Effector memory CD8-positive, alpha-beta T cell (primary cell): ENCODE data around the gene RTEL1.

Experiments used
- ATAC-seq: fragments of 150-1000 bp; cut with Tn5 transposase; replicated peaks from 2 replicates; pipeline ENCODE4 v1.10.0; 2021; ENCODE audit warnings: mild to moderate bottlenecking, moderate library complexity
- DNase-seq, 3 experiments: peaks; one replicate each; pipeline ENCODE4 v3.0.0; 2021
- H3K27ac Mint-ChIP-seq, 2 donors: one replicate each; pipeline ENCODE4 v1.8.0; 2022; ENCODE audit warnings: mild to moderate bottlenecking in 2 of 2, mixed read lengths in 2 of 2, moderate library complexity in 2 of 2
- H3K27me3 Mint-ChIP-seq, 2 donors: one replicate each; pipeline ENCODE4 v1.8.0; 2022; ENCODE audit warnings: mixed read lengths in 2 of 2
- H3K36me3 Mint-ChIP-seq: one replicate; pipeline ENCODE4 v1.8.0; 2022; ENCODE audit warnings: mild to moderate bottlenecking, moderate library complexity, mixed read lengths; ENCODE audit not compliant: insufficient read depth
- H3K4me1 Mint-ChIP-seq, 2 donors: one replicate each; pipeline ENCODE4 v1.8.0; 2022; ENCODE audit warnings: low read depth in 2 of 2, mixed read lengths in 2 of 2
- H3K4me3 Mint-ChIP-seq, 2 donors: one replicate each; pipeline ENCODE4 v1.8.0; 2022; ENCODE audit warnings: mild to moderate bottlenecking in 2 of 2, mixed read lengths in 2 of 2, moderate library complexity in 2 of 2
- H3K9me3 Mint-ChIP-seq, 2 donors: one replicate each; pipeline ENCODE4 v1.8.0; 2022; ENCODE audit warnings: mixed read lengths in 2 of 2

Gene RTEL1

DNA sequence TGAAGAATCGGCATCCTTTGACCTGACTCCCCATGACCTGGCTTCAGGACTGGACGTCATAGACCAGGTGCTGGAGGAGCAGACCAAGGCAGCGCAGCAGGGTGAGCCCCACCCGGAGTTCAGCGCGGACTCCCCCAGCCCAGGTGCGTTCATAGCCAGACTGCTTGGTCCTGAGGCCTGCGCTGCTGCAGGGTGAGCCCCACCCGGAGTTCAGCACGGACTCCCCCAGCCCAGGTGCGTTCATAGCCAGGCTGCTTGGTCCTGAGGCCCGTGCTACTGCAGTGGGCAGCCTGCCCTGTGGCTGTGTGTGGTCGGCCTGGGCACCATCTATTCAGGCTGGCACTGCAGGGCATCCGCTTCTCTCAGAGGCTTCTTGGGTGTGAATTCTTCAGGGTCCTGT lies 15.8 kb downstream of the RTEL1 start:
- no peaks in the 10 kb centered on the region for H3K4me1 Mint-ChIP-seq
- ATAC-seq (no peak), DNase-seq (no peak)
- no peak overlapping the region for H3K27ac Mint-ChIP-seq
- H3K9me3 Mint-ChIP-seq = no peaks in the 10 kb centered on the region
- peaks cover 11% of the 10 kb centered on the region for H3K36me3 Mint-ChIP-seq
- no peak overlapping the region for H3K4me3 Mint-ChIP-seq
- no peaks in the 10 kb centered on the region for H3K27me3 Mint-ChIP-seq

DNA sequence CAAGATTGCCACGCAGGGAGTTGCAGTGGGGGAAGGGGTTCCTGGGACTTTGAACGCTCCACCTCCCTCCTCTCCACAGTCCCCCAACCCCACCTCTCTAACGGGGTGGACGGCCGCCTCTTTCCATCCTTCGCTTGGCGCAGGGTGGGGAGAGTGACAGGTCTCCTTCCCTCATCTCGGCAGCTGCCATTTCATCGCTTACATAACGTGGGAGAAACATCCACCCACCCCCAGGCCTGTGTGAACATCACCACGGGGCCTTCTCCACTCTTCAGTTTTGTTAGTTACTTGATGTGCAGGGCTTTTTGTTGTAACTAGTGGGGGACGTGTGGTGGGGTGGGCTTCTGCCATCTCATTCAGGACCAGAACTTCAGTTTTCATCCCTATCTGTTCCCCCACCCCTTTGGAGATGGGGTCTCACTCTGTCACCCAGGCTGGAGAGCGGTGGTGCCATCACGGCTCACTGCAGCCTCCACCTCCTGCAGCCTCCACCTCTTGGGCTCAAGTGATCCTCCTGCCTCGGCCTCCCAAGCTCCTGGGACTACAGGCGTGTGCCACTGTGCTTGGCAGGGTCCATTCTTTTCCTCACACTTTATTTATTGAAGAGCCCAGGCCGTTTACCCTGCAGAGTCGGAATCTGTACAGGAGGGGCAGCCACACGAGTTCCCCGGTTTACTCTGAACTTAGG lies 17.7 kb downstream of the RTEL1 start:
- H3K27me3 Mint-ChIP-seq = no peaks in the 10 kb centered on the region
- H3K9me3 Mint-ChIP-seq = no peaks in the 10 kb centered on the region

DNA sequence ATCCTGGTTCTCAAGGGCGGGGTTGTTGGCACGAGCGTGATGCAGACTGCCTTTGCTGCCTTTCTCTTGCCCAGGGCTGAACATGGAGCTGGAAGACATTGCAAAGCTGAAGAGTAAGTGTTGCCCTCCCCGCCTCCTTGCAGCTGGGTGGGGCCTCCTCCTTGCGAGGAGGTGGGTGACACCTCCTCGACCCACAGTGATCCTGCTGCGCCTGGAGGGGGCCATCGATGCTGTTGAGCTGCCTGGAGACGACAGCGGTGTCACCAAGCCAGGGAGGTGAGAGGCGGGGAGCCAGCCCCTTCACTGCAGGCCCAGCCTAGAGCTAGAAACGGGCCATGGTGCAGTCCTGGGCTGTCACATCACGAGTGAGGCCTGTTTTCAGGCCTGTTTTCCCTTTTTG lies 20.0 kb downstream of the RTEL1 start:
- no peak for ATAC-seq
- no peak for DNase-seq
- Mint-ChIP-seq H3K27ac (no peak overlapping the region), H3K9me3 (no peaks in the 10 kb centered on the region), H3K36me3 (peaks cover 13% of the 10 kb centered on the region), H3K4me1 (no peaks in the 10 kb centered on the region), H3K27me3 (no peaks in the 10 kb centered on the region), H3K4me3 (no peak overlapping the region)

More for the DNA sequence above, 17.7 kb downstream of the RTEL1 start:
- no peak for DNase-seq
- no peak for ATAC-seq
- peaks cover 15% of the 10 kb centered on the region for H3K36me3 Mint-ChIP-seq
- H3K27ac Mint-ChIP-seq = no peak overlapping the region
- H3K4me1 Mint-ChIP-seq = no peaks in the 10 kb centered on the region
- H3K4me3 Mint-ChIP-seq = no peak overlapping the region

DNA sequence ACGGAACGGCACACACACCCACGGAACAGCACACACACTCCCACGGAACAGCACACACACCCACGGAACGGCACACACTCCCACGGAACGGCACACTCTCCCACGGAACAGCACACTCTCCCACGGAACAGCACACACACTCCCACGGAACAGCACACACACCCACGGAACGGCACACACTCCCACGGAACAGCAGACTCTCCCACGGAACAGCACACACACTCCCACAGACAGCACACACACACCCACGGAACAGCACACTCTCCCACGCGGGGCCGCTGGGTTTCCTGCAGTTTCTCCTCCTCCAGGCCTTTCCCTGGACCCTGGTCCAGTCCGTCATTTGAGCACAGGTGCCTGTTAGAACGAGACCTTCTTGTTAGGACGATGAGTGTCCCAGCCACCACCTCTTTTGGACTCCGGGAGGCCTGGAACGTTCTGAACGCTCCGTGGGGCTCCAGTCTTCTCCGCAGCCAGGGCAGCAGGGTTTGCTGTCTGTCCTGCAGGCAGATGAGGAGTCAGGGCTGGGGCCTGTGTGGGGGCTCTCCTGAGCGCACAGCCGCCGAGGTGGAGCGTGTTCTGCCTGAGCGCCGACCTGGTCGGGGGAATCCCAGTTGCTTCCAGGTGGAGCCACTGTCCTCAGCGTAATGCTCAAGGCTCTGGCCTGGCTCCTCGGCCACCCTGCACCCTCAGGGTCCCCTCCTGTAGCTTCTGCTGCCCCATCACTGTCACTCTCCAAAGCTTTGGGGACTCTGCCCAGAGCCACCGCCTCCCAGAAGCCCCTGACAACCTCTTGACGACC lies 20.8 kb downstream of the RTEL1 start:
- ATAC-seq = no peak
- Mint-ChIP-seq H3K4me1 (no peaks in the 10 kb centered on the region), H3K27me3 (no peaks in the 10 kb centered on the region), H3K4me3 (no peak overlapping the region), H3K27ac (no peak overlapping the region), H3K36me3 (peaks cover 13% of the 10 kb centered on the region), H3K9me3 (no peaks in the 10 kb centered on the region)
- DNase-seq = no peak

DNA sequence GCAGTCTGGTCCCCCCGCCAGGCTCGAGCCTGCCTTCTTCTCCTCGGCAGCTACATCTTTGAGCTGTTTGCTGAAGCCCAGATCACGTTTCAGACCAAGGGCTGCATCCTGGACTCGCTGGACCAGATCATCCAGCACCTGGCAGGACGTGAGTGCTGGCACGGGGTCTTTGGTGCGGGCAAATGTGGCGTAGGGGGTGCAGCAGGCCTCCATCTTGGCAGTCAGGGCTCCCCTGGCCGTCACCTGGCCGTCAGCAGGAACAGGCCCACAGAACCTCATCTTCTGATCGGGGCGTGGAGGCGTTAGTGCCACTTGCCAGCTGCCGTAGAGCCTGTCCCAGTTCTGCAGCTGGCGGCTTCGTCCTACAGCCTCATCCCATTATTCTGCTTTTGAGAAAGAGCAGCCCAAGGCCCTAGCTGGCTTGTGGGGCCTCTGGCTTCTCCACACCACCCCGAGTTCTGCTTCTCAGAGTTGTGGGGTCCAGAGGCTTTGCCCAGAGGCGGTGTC lies 21.7 kb downstream of the RTEL1 start:
- Mint-ChIP-seq H3K27ac (no peak overlapping the region), H3K27me3 (no peaks in the 10 kb centered on the region)

DNA sequence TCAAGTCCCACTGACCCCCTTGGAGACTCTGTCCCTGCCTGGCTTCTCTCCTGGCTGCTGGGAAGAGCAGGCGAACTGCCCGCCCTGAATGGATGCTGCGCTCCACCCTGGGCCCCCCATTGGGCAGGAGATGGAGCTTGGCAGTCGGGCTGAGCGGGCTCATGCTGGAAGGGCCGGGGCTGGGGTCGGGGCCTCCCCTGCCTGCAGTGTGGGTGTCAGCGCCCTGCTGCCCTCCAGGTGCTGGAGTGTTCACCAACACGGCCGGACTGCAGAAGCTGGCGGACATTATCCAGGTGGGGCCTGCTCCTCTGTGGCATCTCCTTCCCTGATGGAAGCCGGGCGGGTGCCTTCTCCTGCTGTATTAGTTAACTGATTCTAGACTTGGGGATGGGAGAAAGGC lies 22.3 kb downstream of the RTEL1 start:
- Mint-ChIP-seq H3K36me3 (peaks cover 7% of the 10 kb centered on the region), H3K4me3 (no peak overlapping the region), H3K4me1 (no peaks in the 10 kb centered on the region), H3K27me3 (no peaks in the 10 kb centered on the region), H3K9me3 (no peaks in the 10 kb centered on the region), H3K27ac (peak overlapping the region in 1 of 2 donors; percentile 32)
- ATAC-seq (no peak), DNase-seq (no peak)

More for the DNA sequence above, 21.7 kb downstream of the RTEL1 start:
- H3K4me3 Mint-ChIP-seq = no peak overlapping the region
- DNase-seq (no peak), ATAC-seq (no peak)
- peaks cover 12% of the 10 kb centered on the region for H3K36me3 Mint-ChIP-seq
- H3K9me3 Mint-ChIP-seq = no peaks in the 10 kb centered on the region
- no peaks in the 10 kb centered on the region for H3K4me1 Mint-ChIP-seq

DNA sequence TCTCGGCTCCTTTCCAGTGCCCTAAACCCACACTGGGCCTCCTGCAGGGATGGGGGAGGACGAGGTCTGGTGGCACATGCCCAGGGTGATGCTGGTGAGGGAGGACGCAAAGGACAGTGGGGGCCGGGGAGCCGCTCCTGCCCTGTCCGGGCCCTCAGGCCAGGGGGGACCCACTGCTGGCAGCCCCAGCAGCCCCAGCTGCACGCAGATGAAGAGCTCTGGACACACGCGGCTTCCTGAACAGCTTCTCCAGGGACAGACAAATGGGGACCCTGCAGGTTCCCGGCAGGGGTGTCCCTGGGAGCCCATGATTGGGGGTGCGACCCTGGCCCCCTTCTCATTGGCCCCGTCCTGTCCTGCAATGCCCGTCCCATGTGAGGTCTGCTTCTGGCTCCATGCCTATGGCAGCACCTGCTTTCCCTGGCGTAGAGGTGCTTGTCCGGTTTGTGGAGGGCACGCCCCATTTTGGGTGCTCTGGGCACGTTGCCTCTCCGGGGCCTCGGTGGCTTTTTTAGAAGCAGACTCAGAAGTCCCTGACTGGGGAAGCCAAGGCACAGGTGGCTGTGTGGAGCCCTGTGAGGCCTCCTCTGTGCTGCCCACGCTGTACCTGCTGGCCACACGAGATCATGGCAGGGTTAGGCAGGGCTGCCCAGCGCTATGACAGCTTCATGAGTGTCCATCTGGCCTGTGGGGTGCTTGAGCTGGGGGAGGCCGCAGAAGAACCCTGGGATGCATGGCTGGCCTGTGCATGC lies 22.9 kb downstream of the RTEL1 start:
- no peak for DNase-seq

DNA sequence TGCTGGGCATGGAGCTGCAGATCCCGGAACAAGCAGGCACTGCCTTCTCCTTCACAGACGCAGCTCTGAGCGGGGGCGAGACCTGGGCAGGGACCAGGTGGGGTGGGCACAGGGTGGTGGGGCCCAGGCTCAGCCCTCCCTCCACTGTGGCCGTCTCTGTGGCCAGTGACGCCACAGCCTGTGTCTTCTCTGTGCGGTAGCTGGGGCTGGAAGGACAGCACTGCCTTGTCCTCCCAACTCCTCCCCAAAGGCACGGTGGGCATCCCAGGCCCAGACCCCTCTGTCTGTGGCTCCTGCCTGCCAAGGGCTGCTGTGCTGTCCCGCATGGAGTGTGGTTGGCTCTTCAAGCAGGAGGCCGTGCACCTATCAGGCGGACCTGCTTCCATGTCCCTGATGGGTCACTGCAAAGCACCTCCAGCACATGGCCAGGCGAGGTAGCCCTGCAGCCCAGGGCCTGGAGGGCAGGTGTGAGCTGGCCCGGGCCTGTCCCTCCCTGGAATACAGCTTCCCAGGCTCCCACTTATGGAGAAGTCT lies 23.6 kb downstream of the RTEL1 start:
- no peak overlapping the region for H3K4me3 Mint-ChIP-seq
- no peaks in the 10 kb centered on the region for H3K27me3 Mint-ChIP-seq
- ATAC-seq (no peak), DNase-seq (no peak)
- peaks cover 0 to 1% of the 10 kb centered on the region in 2 donors for H3K4me1 Mint-ChIP-seq
- no peak overlapping the region for H3K27ac Mint-ChIP-seq
- H3K36me3 Mint-ChIP-seq = peaks cover 7% of the 10 kb centered on the region
- no peaks in the 10 kb centered on the region for H3K9me3 Mint-ChIP-seq

More for the DNA sequence above, 22.9 kb downstream of the RTEL1 start:
- Mint-ChIP-seq H3K9me3 (no peaks in the 10 kb centered on the region), H3K4me1 (no peaks in the 10 kb centered on the region), H3K27me3 (no peaks in the 10 kb centered on the region), H3K27ac (peak overlapping the region in 1 of 2 donors; percentile 32), H3K36me3 (peaks cover 7% of the 10 kb centered on the region), H3K4me3 (no peak overlapping the region)
- ATAC-seq = no peak

DNA sequence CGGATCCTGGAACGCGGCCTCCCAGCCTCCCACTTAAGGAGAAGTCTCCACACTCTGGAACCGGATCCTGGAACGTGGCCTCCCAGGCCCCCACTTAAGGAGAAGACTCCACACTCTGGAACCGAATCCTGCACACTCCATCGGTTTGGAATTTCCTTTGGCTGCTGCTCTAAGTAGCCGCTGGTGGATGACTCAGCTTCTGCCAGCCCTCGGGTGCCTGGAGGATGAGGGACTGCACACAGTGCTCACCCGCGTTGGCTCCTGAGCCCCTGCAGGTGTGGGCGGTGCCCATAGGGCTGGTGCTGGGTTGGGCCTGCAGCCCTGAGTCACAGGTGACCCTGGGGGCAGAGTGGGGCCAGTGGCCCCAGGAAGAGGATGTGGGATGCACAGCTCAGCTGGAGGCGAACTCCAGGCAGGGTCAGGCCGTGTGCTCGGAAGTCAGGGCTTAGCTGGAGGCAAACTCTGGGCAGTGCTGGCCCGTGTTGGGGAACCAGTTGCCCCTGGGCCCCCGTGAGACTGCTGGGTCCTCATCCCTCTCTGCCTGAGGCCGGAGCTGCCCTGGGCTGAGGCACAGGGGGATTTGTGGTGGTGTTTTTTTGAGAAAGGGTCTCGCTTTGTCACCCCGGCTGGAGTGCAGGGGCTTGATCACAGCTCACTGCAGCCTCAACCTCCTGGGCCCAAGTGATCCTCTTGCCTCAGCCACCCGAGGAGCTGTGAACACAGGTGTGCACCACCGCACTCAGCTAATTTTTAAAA lies 24.4 kb downstream of the RTEL1 start:
- Mint-ChIP-seq H3K27ac (peak overlapping the region in 1 of 2 donors; percentile 26), H3K9me3 (no peaks in the 10 kb centered on the region), H3K4me1 (peaks cover 0 to 1% of the 10 kb centered on the region in 2 donors), H3K4me3 (no peak overlapping the region), H3K27me3 (no peaks in the 10 kb centered on the region), H3K36me3 (peaks cover 7% of the 10 kb centered on the region)
- DNase-seq = no peak
- ATAC-seq = no peak

DNA sequence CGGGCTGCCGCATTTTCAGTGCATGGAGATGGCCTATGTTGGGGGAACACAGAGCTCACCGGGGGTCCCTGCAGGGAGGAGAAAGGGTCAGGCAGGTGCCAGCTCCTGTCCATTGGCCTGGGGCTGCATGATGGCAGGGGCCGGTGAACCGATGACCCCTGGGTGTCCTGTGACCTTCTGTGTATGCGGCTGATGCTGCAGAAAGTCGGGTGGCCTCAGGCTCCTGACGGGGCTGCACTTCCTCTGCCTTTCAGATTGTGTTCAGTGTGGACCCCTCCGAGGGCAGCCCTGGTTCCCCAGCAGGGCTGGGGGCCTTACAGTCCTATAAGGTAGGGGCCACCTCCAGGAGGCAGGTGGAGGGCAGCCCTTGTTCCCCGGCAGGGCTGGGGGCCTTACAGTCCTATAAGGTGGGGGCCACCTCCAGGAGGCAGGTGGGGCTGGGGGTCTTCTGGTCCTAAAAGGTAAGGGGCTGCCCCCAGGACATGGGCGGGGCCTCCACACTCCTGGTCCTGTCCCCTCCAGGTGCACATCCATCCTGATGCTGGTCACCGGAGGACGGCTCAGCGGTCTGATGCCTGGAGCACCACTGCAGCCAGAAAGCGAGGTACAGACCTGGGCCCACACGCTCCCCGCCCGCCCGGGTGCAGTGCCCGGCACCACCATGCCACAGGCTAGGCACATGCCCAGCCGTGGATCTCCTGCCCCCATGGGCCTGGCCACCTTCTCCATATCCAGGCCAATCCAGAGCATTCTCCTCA lies 27.3 kb downstream of the RTEL1 start:
- peaks cover 0 to 1% of the 10 kb centered on the region in 2 donors for H3K4me1 Mint-ChIP-seq
- H3K36me3 Mint-ChIP-seq = peaks cover 3% of the 10 kb centered on the region
- ATAC-seq = no peak
- no peak for DNase-seq
- H3K4me3 Mint-ChIP-seq = no peak overlapping the region
- H3K9me3 Mint-ChIP-seq = no peaks in the 10 kb centered on the region
- H3K27me3 Mint-ChIP-seq = no peaks in the 10 kb centered on the region
- peak overlapping the region in 1 of 2 donors; percentile 28 for H3K27ac Mint-ChIP-seq

DNA sequence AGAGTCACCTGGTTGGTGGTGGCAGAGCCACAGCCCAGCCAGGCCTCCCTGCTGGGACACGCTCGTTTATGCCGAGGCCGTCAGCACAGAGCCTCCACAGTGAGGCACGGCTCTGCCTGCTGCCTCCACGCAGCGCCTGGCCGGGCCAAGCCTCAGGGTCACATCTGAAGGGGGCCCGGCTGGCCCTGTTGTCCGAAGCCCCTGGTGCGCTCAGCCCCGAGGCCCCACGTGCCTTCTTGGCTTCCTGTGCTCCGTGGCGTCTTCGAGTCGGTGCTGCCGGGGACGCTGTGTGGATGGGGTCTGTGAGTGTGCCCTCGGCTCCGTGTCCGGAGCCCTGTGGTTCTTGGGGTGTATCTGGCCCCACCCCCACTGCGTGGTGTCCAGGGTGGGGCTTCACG lies 28.0 kb downstream of the RTEL1 start:
- H3K4me3 Mint-ChIP-seq = no peak overlapping the region
- H3K27me3 Mint-ChIP-seq = no peaks in the 10 kb centered on the region
- H3K4me1 Mint-ChIP-seq = peaks cover 0 to 1% of the 10 kb centered on the region in 2 donors
- no peak for ATAC-seq
- H3K9me3 Mint-ChIP-seq = no peaks in the 10 kb centered on the region
- DNase-seq = no peak
- peaks cover 3% of the 10 kb centered on the region for H3K36me3 Mint-ChIP-seq
- no peak overlapping the region for H3K27ac Mint-ChIP-seq
